Nephron progenitor cell (in vitro differentiated cells): ENCODE measurements around the gene FUBP3.

Experiments used
- DNase-seq: peaks from one replicate; pipeline ENCODE4 v3.0.0; 2021
- H3K27ac Mint-ChIP-seq: 2 replicates; pipeline ENCODE4 v1.8.0; 2021; ENCODE audit warnings: mild to moderate bottlenecking, moderate library complexity, mixed read lengths
- H3K27me3 Mint-ChIP-seq: 2 replicates; pipeline ENCODE4 v1.8.0; 2021; ENCODE audit warnings: mild to moderate bottlenecking, low read depth, mixed read lengths; ENCODE audit not compliant: poor library complexity
- H3K36me3 Mint-ChIP-seq: 2 replicates; pipeline ENCODE4 v1.8.0; 2021; ENCODE audit warnings: low read depth, mixed read lengths
- H3K4me1 Mint-ChIP-seq: 2 replicates; pipeline ENCODE4 v1.8.0; 2021; ENCODE audit warnings: mixed read lengths
- H3K4me3 Mint-ChIP-seq: 2 replicates; pipeline ENCODE4 v1.8.0; 2021; ENCODE audit warnings: mild to moderate bottlenecking, moderate library complexity, mixed read lengths
- H3K9me3 Mint-ChIP-seq: 2 replicates; pipeline ENCODE4 v1.8.0; 2021; ENCODE audit warnings: mild to moderate bottlenecking, moderate library complexity, mixed read lengths
- CTCF ChIP-seq: fragments of 200-600 bp; sonication (generic); IDR thresholded peaks from 2 replicates; pipeline ENCODE4 v1.5.0; 2021; ENCODE audit warnings: antibody characterized with exemption

Gene FUBP3

GRCh38 chr9:130542457-130543228 lies 36.7 kb upstream of the FUBP3 start:
- Mint-ChIP-seq H3K4me3 (no peak overlapping the region), H3K4me1 (peaks cover 44% of the 10 kb centered on the region), H3K9me3 (no peaks in the 10 kb centered on the region), H3K36me3 (no peaks in the 10 kb centered on the region), H3K27ac (no peak overlapping the region), H3K27me3 (peaks cover 43% of the 10 kb centered on the region)
- no peak for DNase-seq
- TF ChIP-seq CTCF, result no peak

GRCh38 chr9:130543368-130543767 lies 36.0 kb upstream of the FUBP3 start:
- Mint-ChIP-seq H3K4me3 (peak overlapping the region; percentile 14), H3K9me3 (no peaks in the 10 kb centered on the region), H3K27me3 (peaks cover 39% of the 10 kb centered on the region), H3K36me3 (no peaks in the 10 kb centered on the region), H3K4me1 (peaks cover 36% of the 10 kb centered on the region), H3K27ac (no peak overlapping the region)
- no peak for DNase-seq
- no peak for TF ChIP-seq CTCF

GRCh38 chr9:130543859-130544258 lies 35.5 kb upstream of the FUBP3 start:
- no peak overlapping the region for H3K4me3 Mint-ChIP-seq
- no peaks in the 10 kb centered on the region for H3K36me3 Mint-ChIP-seq
- H3K9me3 Mint-ChIP-seq, result no peaks in the 10 kb centered on the region
- peaks cover 32% of the 10 kb centered on the region for H3K4me1 Mint-ChIP-seq
- TF ChIP-seq CTCF, result no peak
- peaks cover 34% of the 10 kb centered on the region for H3K27me3 Mint-ChIP-seq
- no peak for DNase-seq
- H3K27ac Mint-ChIP-seq, result no peak overlapping the region

- H3K9me3 Mint-ChIP-seq, result peaks cover 4% of the 10 kb centered on the region
- H3K27ac Mint-ChIP-seq, result no peak overlapping the region
- peaks cover 29% of the 10 kb centered on the region for H3K27me3 Mint-ChIP-seq
- DNase-seq, result no peak
- TF ChIP-seq CTCF, result no peak
- no peaks in the 10 kb centered on the region for H3K36me3 Mint-ChIP-seq
- H3K4me3 Mint-ChIP-seq, result no peak overlapping the region
- peaks cover 30% of the 10 kb centered on the region for H3K4me1 Mint-ChIP-seq
These were observed 35.0 kb upstream of the FUBP3 start for GRCh38 chr9:130544364-130544763.

GRCh38 chr9:130548103-130548502 lies 31.3 kb upstream of the FUBP3 start:
- no peak for DNase-seq
- Mint-ChIP-seq H3K4me1 (peaks cover 27% of the 10 kb centered on the region), H3K4me3 (no peak overlapping the region), H3K9me3 (peaks cover 9% of the 10 kb centered on the region), H3K27ac (no peak overlapping the region), H3K27me3 (peaks cover 8% of the 10 kb centered on the region), H3K36me3 (no peaks in the 10 kb centered on the region)
- TF ChIP-seq CTCF, result no peak

- H3K27me3 Mint-ChIP-seq, result peaks cover 8% of the 10 kb centered on the region
- peaks cover 15% of the 10 kb centered on the region for H3K4me1 Mint-ChIP-seq
- DNase-seq, result no peak
- peaks cover 9% of the 10 kb centered on the region for H3K9me3 Mint-ChIP-seq
- H3K27ac Mint-ChIP-seq, result no peak overlapping the region
- no peaks in the 10 kb centered on the region for H3K36me3 Mint-ChIP-seq
- H3K4me3 Mint-ChIP-seq, result no peak overlapping the region
- no peak for TF ChIP-seq CTCF
These were observed 30.2 kb upstream of the FUBP3 start for GRCh38 chr9:130549093-130549735.
